ENCODE results near the gene SFXN5. TPM values are rescaled to one million over a fixed set of nuclear protein-coding genes. Genes with fewer than 3 reads are reported as not detected.

The SFXN5 gene
- total RNA-seq, 1 donor from 2014 or later, result 10.1 TPM

DNA sequence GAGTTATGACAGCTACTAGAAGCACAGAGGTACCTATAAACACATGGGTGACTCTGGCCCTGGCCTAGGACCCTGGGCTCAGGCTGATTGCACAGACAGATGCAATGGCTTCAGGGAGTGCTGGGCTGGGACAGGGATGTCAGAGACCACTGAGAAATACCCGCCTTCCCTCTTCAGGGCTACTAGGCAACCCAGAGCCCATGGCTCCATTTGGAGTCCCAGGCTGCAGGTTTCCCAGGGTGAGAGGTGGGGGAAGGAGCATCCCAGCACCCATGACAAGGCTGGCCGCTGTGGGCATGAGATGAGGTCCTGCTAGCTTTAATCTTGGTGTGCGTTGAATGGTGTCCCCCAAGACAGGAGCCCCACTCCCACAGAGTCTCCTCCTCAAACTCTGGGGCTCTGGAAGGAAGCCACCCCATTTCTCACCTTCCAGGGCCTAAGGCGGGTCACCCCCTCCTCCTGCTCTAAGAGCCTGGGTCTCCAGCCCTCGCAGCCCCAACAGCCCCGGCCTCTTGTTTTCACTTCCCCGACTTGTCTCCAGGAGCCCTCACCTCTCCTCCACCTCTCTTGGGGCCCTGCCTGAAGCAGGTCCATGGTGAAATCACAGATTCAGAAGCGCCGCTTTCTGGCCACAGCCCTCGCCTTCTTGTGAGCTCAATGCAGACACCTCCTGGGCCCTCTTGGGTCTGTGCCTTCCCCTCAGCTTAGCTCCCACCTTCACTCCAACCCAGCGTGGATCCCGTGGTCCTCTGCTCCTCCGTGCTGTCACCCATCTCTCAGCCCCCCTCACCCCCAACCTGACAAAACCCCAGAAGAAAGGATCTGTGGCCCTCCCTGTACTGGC is 112.7 kb downstream of the SFXN5 start:
- DNase-seq (ENCODE audit: low read depth in 2 of 2), result no peak

DNA sequence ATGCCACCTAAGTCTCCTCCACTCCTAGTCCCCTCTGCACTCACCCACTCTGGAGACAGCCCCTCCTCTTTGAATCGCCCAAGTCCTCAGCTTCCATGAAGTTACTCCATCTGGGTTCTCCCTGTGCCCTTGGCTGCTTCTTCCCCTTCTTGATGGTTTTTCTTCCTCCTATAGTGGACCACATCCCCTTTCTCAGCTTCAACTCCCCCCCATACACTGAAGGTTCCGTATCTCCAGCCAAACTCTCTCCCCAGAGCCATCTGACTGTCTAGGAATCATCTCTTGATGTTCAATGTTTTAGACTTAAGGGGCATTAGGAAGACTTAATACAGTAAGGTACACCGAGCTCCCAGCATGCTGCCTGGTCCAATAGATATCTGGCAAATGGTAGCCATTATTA is 114.6 kb downstream of the SFXN5 start:
- no peak for DNase-seq (ENCODE audit: low read depth in 2 of 2)

DNA sequence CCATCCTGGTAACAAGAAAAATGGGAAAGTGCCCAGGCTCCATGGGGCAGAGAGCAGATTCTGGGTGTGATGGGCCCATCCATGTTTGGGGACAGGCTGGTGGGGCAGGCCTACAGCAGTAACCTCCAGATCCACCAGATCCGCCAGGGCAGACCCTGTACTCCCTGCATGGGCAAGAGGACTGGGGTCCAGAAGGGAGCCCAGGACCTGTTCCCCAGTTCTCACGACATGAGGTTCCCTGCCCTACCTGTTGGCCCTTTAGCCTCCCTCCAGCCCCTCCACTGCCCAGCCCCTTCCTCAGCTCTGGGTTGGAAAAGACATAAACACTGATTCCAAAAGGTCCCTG is 115.5 kb downstream of the SFXN5 start:
- no peak for DNase-seq (ENCODE audit: low read depth in 2 of 2)

DNA sequence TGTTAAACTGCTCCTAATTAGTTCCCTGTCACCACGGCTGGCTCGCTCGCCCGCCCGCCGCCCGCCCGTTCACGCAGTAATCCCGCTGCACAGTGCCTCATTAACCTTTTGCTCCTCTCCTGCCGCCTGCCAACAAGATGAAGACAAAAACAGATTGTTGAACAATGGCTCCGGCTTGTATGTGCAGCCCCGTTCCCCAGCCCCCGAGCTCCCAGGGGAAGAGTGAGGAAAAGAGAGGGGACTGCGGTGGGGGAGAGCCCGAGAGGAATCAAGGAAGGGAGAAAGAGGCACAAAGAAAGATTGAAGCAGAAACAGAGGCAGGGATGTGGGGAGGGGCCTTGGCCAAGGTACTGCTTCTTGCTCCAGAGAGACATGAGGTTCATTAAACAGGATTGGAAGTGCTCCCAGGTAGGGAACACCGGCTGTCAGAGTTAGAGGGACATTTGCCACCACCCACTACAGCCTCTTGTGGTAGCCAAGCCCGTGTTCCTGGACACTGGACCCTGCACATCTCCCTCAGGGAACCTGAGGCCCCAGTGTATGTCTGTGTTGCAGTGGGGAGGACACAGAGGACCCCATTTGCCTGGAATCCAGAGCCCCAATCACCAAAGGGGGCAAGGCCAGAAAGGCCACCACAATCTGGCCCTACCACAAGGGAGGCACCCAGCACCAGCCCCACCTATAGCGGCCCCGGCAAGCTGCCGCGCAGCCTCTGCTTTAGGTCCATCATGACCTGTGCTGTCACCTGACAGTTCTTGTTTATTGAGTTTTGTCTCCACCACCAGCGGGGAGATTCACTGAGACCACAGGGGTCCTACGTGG is 116.1 kb downstream of the SFXN5 start:
- DNase-seq (ENCODE audit: low read depth in 2 of 2), result no peak

DNA sequence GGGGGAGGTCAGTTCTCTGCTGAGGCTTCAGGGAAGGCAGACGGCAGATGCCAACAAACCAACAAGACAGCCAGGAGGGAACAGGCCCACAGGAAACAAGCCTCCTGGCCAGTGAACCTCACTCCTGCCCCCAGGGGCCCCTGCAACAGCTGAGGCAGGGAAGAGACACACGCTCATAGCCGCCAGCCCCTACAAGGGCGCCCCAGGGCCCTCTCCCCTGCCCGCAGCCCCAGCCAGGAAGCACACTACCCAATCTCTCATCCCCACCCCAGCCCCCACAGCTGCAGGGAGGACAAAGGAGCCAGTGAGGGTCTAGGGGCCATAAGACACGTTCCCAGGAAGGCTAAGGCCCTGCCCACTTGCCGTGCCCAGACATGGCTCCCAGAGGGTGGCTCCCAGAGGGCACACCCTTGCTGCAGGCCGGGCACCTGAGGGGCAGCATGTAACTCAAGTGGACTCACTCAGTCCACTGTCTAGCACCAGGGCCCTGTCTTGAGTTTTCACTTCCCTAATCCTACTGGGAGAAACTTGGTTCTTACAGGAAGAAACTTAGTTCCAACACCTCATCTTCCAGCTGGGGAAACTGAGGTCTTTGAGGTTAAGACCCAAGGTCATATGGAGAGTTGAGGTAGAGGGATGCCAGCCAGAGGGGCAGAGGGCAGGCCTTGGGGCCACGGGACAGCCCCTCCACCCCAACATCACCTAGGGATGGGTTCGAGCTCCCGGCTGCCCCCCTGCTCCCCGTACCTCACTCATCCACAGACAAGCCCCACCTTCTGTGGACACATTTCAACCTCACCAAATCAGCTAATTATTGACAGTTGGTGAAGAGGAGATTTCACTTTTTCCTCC is 116.9 kb downstream of the SFXN5 start:
- no peak for DNase-seq (ENCODE audit: low read depth in 2 of 2)

DNA sequence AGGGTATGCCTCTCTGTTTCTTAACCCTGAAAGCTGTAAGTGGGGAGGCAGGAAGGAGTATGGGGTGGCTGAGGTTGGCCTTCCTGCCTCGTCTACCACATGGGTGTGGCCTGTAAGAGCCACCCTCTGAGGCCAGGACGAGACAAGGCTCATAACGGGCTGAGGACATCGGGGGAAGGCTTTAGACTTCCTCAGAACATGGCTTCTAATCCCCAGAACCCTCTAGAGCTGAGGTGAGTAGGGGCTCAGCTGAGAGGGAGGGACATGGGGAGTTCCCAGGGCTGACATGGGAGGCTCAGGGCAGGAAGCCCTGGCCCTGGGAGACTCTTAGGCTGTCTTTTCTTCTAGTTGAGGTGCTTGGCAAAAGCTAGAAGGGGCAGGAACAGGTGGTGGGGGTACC is 117.5 kb downstream of the SFXN5 start:
- no peak for DNase-seq (ENCODE audit: low read depth in 2 of 2)

DNA sequence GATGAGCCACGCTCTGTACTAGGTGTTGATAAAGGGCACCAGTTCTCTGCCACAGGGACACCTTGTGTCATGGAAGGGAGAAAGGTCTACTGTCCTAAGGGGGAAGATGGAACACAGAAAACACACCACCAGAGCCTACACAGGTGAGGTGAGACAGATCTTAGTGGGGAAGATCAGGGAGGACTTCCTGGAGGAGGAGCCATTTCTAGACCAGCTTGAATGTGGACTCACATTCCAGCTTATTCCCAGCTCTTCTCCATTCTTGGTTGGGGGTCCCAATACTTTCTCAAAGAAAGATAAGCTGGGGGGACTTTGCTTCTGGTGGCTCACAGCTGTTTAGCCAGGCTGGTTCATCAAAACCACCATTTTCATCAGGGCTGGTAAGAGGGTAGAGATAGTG is 118.0 kb downstream of the SFXN5 start:
- no peak for DNase-seq (ENCODE audit: low read depth in 2 of 2)

DNA sequence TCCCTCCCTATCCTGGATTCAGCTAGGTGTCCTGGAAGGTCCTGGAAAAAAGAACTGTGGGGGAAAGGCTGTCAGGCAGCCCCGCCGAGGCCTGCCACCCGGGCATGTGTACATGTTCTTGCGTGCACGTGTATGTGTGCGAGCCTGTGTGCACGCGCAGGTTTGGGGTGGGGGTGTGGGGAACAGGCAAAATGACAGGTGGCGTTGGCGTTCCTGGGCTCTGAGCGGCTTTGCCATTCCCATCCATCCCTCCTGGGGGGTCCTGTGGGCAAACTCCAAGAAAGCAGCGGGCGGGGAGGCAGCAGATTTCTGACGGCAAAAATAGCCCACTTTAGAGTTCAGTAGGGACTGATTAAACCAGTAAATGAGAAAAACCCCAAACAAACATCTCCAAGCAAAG is 118.6 kb downstream of the SFXN5 start:
- no peak for DNase-seq (ENCODE audit: low read depth in 2 of 2)

DNA sequence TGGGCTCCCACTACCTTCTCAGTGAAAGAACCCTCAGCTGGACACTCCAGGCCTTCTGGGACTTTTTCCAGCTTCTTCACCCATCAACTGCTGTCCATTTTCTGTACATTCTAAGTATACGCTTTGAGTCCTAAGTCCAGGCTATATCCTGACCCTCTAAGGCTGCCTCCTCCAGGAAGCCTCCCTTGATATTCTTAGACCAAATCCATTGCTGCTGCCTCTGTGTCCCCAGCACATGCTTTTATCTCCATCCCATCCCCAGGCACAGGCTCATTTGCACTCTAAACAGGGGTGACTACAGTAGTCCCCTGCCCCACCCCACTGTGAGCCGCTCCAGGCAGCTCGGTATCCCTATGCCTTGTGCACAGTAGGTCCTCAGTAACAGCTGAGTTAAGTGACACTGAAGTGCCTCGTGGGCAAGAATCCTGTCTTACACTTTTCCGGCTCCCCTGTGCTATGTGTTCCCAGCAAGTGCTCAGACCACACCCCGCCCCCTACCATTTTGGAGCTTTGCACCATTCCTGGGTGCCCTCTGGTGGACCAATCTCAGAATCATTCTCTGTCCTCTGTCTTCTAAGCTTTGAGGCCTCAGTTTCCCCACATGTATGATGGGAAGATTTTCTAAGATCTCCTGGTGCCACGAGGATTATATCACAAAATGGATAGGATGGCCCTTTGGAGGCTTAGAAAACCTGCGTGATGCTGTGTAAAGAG is 119.2 kb downstream of the SFXN5 start:
- DNase-seq (ENCODE audit: low read depth in 2 of 2), result no peak

DNA sequence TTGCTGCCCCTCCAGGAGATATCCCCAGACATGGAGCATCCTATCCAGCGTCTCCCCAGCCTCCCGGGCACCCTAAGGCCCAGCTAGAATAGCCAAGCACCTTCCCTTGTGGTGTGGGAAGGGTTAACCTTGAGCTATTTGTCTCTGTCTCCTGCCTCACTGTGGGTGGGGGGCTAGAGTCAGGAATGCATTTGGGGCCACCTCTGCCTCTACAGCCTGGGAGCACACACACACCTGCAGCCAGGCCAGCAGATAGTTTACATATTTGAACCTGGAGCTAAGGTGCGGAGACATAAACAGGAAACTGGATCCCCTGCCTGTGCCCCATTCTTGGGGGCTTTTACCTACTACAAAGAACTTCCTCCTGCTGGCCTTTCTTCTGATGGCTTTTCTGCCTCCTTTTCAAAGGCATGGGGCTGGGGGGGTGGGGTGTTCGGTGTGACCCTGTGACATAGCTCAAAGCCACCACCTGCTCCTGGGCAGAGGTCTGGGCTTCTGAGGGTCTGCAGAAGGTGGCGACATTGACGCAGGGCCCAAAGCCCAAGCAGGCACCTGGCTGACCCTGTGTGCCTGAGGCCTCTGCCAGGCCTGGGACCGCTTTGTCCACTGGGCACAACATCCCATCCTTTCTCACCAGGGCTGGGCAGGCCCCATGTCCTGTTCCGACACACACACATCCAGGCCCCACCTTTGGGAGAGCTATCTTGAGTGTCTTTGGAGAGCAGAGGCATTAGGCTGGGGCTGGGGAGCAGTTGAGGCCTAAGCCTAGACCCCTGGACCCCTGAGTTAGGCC is 120.0 kb downstream of the SFXN5 start:
- no peak for DNase-seq (ENCODE audit: low read depth in 2 of 2)

DNA sequence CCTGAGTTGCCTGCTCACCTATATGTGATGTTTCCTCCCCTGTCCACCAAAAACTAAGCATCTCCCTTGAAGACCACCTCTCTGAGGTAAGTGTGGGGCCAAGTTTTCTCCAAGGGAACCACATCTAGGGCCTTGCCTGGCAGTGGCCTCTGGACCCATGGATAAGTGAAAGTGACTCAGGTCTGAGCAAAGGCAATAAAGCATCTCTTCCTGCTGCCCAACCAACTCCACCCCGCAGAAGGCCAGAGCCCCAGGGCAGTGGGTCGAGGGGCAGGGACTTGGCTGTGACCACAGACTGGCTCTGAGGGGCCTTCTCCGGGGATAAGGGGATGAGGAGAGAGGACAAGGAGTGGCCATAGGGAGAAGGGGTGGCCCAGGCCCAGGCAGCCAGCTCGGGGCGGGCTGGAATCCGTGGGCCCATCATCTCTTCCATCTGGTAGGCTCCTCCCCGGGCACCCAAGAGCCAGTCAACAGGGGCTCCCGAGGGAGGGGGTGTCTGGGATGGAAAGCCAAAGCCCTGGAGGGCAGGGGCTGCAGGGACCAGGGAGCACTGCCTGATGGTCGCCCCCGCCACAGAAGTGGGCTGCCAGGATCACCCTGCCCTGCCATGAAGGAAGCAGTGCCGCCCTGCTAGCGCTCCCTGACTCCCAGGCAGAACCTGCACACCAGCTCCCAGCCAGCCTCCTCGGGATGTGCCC is 120.8 kb downstream of the SFXN5 start:
- no peak for DNase-seq (ENCODE audit: low read depth in 2 of 2)

DNA sequence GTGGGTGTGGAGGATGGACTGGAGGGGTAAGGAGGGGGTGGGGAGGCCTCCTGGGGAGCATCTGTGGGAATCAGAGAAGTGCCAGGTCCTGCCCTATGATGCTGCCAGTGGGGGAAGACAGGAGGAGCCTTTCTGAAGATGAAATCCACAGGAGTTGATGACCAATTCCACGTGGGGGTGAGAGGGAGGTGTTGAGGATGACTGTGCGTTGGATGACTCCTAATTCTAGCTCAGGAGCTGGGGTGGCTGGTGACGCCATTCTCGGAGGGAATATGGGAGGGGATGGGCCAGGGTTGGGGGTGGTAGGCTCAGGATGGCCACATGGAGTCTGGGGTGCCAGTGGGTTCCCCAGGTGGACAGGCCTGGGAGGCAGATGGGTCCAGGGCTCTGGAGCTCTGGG is 121.9 kb downstream of the SFXN5 start:
- no peak for DNase-seq (ENCODE audit: low read depth in 2 of 2)

DNA sequence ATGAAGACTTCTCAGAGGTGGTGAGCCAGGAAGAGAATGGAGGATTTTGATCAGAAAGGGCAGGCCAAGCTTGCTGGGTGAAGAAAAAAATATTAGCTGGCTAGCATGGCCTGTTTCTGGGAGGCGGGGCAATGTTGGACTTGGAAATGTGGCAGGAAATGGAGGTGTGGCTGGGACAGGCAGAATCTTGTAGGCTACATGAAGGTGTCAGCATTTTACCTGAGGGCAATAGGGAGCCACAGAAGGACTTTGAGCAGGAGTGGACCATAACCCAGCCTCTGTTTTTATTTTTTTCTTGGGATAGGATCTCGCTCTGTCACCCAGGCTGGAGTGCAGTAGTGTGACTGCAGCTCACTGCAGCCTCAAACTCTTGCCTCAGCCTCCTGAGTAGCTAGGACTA is 122.5 kb downstream of the SFXN5 start:
- DNase-seq (ENCODE audit: low read depth in 2 of 2), result no peak

DNA sequence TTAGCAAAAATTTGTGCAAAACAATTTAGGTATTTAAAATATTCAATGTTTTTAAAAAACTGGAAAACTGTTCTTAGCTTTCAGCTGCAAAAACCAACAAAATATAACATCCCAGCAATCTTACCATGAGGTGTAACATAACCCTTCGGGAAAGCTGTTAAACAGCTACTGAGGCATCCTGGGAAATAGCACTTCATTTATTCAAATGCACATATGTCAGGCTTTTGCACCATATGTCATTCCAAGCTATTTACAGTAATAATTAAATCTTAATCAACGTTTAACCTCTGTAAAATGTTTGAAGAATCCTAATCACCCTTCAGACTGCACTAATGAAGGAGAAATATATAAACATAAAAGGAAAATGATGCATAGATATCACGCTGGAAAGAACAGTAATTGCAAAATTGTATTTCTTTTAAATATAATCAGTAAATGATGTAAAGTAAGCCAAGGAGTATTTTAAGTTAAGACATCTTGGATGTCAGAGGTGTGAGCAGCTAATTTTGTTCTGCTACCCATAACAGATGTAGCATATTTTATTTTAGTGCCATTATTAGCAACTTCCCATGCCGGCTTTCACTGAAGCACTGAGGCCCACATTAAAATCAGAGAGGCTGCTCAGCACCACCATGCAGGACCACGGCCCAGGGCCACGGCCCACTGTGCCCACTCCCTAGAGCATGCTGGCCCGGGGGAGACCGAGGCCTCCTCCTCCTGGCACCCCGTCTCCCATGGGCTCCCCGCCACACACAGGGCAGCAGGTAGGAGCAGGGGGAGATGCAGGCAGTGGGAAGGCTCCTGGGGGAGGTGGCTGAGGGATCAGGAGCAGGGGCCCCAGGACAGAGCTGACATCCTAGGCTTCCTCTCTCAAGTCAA is 123.3 kb downstream of the SFXN5 start:
- no peak for DNase-seq (ENCODE audit: low read depth in 2 of 2)

DNA sequence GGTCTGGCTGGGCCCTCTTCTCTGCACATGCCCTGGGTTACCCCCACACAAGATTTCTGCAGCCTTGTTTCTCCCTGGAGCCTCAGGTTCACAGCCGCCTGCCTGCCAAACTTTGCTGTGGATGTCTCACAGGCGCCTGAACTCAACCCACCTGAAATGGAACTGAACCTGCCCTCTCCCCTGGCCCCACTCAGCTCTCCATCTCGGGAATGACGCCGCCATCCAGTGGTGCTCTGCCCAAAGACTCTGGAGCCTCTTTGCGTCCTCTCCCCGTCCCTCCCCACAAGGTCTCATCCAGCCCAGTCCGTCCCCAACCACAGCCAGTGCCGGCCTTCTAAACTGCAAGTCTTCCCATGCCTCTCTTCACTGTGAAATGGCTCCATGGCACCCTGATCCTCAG is 125.0 kb downstream of the SFXN5 start:
- DNase-seq (ENCODE audit: low read depth in 2 of 2), result no peak

DNA sequence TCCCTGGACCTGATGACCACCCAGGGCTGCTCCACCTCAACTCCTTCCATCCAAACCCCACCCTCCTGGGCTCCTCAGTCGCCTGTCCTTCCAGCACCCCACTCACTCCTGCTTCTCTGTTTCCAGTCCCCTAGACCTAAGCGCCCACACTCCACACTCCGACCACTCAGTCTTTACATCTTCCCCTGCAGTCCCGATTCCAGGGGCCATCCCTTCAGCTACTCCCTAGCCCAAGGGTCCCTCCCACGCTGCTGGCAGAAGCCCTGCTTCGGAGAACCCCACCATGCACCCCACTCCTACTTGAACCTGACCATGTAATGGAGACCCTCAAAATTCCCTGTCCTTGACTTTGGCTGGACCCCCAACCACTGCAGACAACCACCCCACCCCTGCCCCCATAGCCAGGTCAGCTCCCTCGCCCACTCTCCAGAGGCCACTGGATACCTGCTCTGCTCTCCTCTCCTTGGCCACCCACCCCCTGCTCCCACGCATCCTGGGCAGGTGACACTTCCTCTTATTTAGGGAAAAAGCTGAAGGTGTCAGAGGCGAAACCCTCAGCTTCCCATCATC is 126.0 kb downstream of the SFXN5 start:
- no peak for DNase-seq (ENCODE audit: low read depth in 2 of 2)

DNA sequence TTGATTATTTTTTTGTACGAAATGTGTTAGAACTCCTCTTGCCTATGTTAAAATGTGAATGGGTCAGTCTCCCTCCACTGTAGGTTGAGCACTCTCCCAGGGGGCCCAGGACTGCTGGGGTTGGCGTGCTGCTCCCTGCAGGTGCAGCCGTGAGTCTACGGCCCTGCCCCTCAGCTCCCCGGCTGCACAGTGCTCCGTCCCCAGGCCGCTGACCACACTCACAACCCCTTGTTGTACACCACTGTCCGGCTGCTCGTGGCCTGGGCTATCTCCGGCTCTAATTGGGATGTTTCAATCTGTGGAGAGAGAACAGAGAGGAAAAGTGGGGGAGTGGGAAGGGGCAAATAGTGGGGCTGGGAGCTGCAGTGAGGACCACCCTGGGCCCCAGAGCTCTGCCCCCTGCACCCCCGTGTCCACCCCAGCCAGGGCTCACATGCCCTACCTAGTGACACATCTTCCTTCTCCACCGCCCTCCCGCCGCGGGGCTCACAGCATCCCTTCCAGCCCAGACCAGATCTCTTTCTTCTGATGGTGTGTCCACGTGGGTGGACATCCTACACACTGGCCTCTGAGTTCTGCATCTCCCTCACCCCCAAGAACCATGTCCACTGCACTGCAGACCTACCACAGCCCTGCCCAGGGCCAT is 126.6 kb downstream of the SFXN5 start:
- DNase-seq (ENCODE audit: low read depth in 2 of 2), result no peak

All from dermis microvascular lymphatic vessel endothelial cell (primary cell).